GM12873 (cell line): ENCODE results near the gene PIP5K1C.

Source experiments
- TF ChIP-seq, protein P1 (sequence below): IDR thresholded peaks from 2 replicates; pipeline ENCODE4 v1.5.1; 2012; ENCODE audit warnings: low read depth, mild to moderate bottlenecking, moderate library complexity, low read length, control low read depth; ENCODE audit not compliant: insufficient read depth; ENCODE audit errors: missing control alignments

PIP5K1C gene

GRCh38 chr19:3627351-3627723 lies 72.9 kb downstream of the PIP5K1C start:
- TF ChIP-seq, protein P1, sequence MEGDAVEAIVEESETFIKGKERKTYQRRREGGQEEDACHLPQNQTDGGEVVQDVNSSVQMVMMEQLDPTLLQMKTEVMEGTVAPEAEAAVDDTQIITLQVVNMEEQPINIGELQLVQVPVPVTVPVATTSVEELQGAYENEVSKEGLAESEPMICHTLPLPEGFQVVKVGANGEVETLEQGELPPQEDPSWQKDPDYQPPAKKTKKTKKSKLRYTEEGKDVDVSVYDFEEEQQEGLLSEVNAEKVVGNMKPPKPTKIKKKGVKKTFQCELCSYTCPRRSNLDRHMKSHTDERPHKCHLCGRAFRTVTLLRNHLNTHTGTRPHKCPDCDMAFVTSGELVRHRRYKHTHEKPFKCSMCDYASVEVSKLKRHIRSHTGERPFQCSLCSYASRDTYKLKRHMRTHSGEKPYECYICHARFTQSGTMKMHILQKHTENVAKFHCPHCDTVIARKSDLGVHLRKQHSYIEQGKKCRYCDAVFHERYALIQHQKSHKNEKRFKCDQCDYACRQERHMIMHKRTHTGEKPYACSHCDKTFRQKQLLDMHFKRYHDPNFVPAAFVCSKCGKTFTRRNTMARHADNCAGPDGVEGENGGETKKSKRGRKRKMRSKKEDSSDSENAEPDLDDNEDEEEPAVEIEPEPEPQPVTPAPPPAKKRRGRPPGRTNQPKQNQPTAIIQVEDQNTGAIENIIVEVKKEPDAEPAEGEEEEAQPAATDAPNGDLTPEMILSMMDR: no peak

GRCh38 chr19:3626473-3627350 lies 73.6 kb downstream of the PIP5K1C start, which contains the start of gene CACTIN:
Gene CACTIN, minus strand, starts transcription at chr19:3626790. Its CDS starts 28 bp downstream, at chr19:3626762.
- TF ChIP-seq, protein P1: no peak

GRCh38 chr19:3625996-3626472 lies 74.2 kb downstream of the PIP5K1C start:
- TF ChIP-seq, protein P1: no peak

DNA sequence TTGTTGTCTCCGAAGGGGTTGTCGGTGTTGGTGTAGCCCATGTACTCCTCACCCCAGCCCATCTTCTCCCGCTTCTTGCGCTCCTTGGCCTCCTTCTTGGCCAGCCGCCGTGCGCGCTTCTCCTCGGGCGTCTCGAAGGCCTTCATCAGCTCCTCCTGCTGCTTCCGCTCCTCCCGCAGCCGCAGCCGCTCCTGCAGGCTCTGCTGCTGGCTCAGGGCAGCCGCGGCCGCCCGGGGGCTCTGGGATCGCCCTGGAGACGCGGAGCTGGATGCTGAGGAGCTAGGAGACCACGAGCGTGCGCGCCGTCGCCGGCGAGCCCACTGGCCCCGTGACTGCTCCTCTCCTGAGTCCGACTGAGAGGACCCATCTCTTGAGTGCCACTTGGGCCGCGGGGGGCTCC lies 76.6 kb downstream of the PIP5K1C start:
- TF ChIP-seq, protein P1: no peak

- TF ChIP-seq, protein P1: no peak
Measured at GRCh38 chr19:3622224-3622623, 78.0 kb downstream of the PIP5K1C start.

GRCh38 chr19:3621689-3622088 lies 78.6 kb downstream of the PIP5K1C start:
- TF ChIP-seq, protein P1: no peak

DNA sequence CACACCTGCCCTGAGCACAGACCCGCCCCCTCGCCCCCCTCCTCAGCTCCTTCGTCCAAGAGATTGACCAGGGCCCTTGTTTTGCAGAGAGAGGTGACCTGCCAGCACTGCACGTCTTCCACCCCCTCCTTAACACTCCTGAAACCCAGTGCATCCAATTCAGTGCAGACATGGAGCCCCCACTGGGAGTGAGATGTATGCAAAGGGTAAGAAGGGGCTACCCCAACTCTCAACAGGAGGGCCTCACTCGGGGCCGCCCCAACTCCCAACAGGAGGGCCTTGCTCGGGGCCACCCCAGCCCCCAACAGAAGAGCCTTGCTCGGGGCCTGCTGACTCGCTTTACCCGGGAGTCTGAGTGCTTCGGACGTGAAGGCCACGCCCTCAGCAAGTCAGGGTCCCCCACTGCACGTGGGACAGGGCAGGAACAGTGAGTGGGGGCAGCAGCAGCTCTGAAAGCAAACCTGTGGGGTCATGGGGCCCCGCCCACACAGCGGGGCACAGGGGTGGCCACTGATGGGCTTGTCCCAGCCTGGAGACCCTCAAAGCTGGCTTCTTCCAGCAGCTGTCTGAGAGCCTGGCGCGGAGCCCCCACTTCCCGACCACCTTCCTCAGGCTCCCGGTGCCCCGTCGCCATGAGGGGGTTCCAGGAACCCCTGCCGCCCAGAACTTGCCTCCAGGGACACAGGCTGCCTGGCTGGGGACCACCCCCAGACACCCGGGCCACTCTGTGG lies 79.3 kb downstream of the PIP5K1C start:
- TF ChIP-seq, protein P1: no peak
